ENCODE measurements around the gene ZNF57. TPM values are rescaled to one million over a fixed set of nuclear protein-coding genes. Genes with fewer than 3 reads are reported as not detected.
"Not testable (repeated sequence)": the region's sequence is repeated elsewhere in the genome, so short reads cannot be mapped to it uniquely, and the experiment has no call there.

The ZNF57 gene
- total and polyA plus RNA-seq, 9 of the 15 experiments (the other 6 are each of a cell fraction or from before 2014, with no cell fraction given): 3.9 to 13.5 (median 7.8) TPM

DNA sequence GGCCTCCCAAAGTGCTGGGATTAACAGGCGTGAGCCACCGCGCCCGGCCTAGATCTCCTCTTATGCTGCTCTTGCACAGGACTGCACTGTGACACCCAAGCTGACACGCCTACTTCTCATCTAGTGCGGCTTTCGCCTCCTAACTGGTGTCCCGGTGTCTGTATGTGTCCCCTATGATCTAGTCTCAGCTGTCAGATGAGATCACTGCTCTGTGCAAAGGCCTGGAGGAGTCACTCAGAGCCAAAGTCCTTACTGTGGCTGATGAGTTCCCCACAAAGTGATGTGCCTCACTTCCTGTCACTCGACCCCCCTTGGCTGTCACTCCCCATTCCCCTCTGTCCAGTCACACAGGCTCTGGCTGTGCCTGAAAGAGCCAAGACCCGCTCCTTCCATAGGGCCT is 31.1 kb upstream of the ZNF57 start:
- H3K9ac ChIP-seq (ENCODE audit: insufficient read depth in 1 of 2, low read depth in 2 of 2, low read length in 2 of 2): no peak overlapping the region
- TF ChIP-seq, protein P1, sequence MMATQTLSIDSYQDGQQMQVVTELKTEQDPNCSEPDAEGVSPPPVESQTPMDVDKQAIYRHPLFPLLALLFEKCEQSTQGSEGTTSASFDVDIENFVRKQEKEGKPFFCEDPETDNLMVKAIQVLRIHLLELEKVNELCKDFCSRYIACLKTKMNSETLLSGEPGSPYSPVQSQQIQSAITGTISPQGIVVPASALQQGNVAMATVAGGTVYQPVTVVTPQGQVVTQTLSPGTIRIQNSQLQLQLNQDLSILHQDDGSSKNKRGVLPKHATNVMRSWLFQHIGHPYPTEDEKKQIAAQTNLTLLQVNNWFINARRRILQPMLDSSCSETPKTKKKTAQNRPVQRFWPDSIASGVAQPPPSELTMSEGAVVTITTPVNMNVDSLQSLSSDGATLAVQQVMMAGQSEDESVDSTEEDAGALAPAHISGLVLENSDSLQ (IDR thresholded peaks at IDR 0.05): 0 out of 2 replicates have a peak, but pooled peaks have one; percentile 19
- no peak for TF ChIP-seq U2AF2 (optimal IDR thresholded peaks at IDR 0.05; ENCODE audit: low read depth, low read length)
- 50% methylated on average over 10 of the region's 10 CpGs for WGBS (ENCODE audit: insufficient coverage, low coverage, missing lambda C conversion rate)
- no peak overlapping the region for H3K4me2 ChIP-seq (ENCODE audit: insufficient read depth, low read length)
- peaks cover 11 to 18% of the 10 kb centered on the region in 2 experiments; a peak in 4 of 5 replicates for H3K4me1 ChIP-seq (replicated peaks in 1 of 2; ENCODE audit: control insufficient read depth in 2 of 2, insufficient read depth in 2 of 2, low read length in 2 of 2)
- intact Hi-C loops (cut with micrococcal nuclease) (loop anchor here (5.0 kb wide), 1 partner anchor 222 kb away; no protein-coding TSS in a partner anchor), in situ Hi-C loops (cut with MboI) (loop anchor here (5.0 kb wide), 1 partner anchor 222 kb away; no protein-coding TSS in a partner anchor)
- no peaks in the 10 kb centered on the region for H3K36me3 ChIP-seq (ENCODE audit: control insufficient read depth, insufficient read depth, low read length)
- no peak overlapping the region for H3K27ac ChIP-seq (ENCODE audit: extremely low read depth, low read depth, low read length)
- H3K79me2 ChIP-seq (ENCODE audit: control insufficient read depth, insufficient read depth, low read length): no peaks in the 10 kb centered on the region
- no peak for FAIRE-seq
- ChIA-PET CTCF (ENCODE audit: low intra/inter-chr PET ratio) (no interaction called here), POLR2A (interaction anchor here (0.7 kb wide), 1 partner anchor 187 kb away, joined by 3 read pairs; no protein-coding TSS in a partner anchor)
- H3K4me3 ChIP-seq: no peak overlapping the region
- no peaks in the 10 kb centered on the region for H3K9me1 ChIP-seq (ENCODE audit: control insufficient read depth, insufficient read depth, low read length)
- peaks cover 6% of the 10 kb centered on the region for H3K9me3 ChIP-seq (replicated peaks; ENCODE audit: control insufficient read depth, insufficient read depth, low read depth, low read length)
- no peak for ATAC-seq
- no peaks in the 10 kb centered on the region for H4K20me1 ChIP-seq (replicated peaks; ENCODE audit: control insufficient read depth, insufficient read depth, low read length)
- DNase-seq (ENCODE audit: extremely low read depth in 1 of 4, low spot score in 3 of 4): no peak
- H2AFZ ChIP-seq (ENCODE audit: low read depth, low read length): no peak overlapping the region
- BruUV-seq (replicated peaks): no TSS peak
- H3K27me3 ChIP-seq (ENCODE audit: control insufficient read depth in 2 of 2, insufficient read depth in 2 of 2, low read length in 2 of 2): no peaks in the 10 kb centered on the region

DNA sequence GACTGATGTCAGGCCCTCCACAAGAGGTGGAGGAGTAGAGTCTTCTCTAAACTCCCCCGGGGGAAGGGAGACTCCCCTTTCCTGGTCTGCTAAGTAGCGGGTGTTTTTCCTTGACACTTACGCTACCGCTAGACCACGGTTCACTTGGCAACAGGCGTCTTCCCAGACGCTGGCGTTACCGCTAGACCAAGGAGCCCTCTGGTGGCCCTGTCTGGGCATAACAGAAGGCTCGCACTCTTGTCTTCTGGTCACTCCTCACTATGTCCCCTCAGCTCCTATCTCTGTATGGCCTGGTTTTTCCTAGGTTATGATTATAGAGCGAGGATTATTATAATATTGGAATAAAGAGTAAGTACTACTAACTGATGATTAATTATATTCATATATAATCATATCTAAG is 28.6 kb upstream of the ZNF57 start:
- BruUV-seq (replicated peaks); H3K79me2 ChIP-seq (ENCODE audit: control insufficient read depth, insufficient read depth, low read length); FAIRE-seq; H3K9ac ChIP-seq (ENCODE audit: insufficient read depth in 1 of 2, low read depth in 2 of 2, low read length in 2 of 2); H3K9me1 ChIP-seq (ENCODE audit: control insufficient read depth, insufficient read depth, low read length); H3K27me3 ChIP-seq (ENCODE audit: control insufficient read depth in 2 of 2, insufficient read depth in 2 of 2, low read length in 2 of 2); DNase-seq (ENCODE audit: extremely low read depth in 1 of 4, low spot score in 3 of 4); POLR2A ChIA-PET; H3K4me3 ChIP-seq; H3K36me3 ChIP-seq (ENCODE audit: control insufficient read depth, insufficient read depth, low read length); H3K4me2 ChIP-seq (ENCODE audit: insufficient read depth, low read length); H3K9me3 ChIP-seq (replicated peaks; ENCODE audit: control insufficient read depth, insufficient read depth, low read depth, low read length); H3K4me1 ChIP-seq (replicated peaks in 1 of 2; ENCODE audit: control insufficient read depth in 2 of 2, insufficient read depth in 2 of 2, low read length in 2 of 2); ATAC-seq; H2AFZ ChIP-seq (ENCODE audit: low read depth, low read length); H4K20me1 ChIP-seq (replicated peaks; ENCODE audit: control insufficient read depth, insufficient read depth, low read length); H3K27ac ChIP-seq (ENCODE audit: extremely low read depth, low read depth, low read length): not testable (repeated sequence)
- in situ Hi-C loops (cut with MboI): loop anchor here (5.0 kb wide), 1 partner anchor 225 kb away; no protein-coding TSS in a partner anchor
- WGBS (ENCODE audit: insufficient coverage, low coverage, missing lambda C conversion rate): 0% methylated on average over 1 of the region's 11 CpGs
- CTCF ChIA-PET (ENCODE audit: low intra/inter-chr PET ratio): interaction anchor here (0.6 kb wide), 1 partner anchor 224 kb away, joined by 4 read pairs; no protein-coding TSS in a partner anchor
- intact Hi-C loops (cut with micrococcal nuclease): loop anchor here (5.0 kb wide), 1 partner anchor 225 kb away; no protein-coding TSS in a partner anchor
- TF ChIP-seq RAD21 (CRISPR knock-in tag; conservative IDR thresholded peaks at IDR 0.05 in 1 of 2, IDR thresholded peaks at IDR 0.05 in 1 of 2): peak in 1 of 2 experiments; percentile 13; a peak in 1 of 4 replicates

Data from K562 (cell line).